ENCODE measurements around the gene GPR152.

DNA sequence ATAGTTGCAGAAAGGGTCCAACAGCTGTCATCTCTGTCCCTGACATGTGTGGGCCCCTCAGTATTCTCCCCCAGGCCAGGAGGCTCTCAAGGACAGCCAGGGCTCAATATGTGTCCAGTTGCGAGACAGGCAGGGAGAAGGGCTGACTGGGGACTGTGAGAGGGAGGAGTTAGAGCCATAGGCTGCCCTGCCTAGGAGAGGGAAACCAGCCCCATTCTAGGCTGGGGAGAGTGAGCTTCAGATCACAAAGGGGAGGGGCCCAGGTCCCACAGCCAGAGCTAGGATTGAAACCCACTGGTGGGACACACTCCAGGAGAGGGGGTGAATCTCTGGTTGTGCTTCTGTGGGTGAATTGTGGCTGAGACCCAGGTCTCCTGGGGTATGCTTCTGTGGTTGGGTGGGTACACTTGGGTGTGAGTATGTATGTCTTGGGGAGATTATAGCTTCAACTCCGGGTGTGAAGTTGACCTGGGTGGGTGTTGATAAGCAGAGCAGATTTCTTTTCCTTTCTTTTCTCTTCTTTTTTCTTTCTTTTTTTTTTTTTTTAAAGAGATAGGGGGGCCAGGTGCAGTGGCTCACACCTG, 39.2 kb downstream of the GPR152 start:
- TF ChIP-seq, protein P1, sequence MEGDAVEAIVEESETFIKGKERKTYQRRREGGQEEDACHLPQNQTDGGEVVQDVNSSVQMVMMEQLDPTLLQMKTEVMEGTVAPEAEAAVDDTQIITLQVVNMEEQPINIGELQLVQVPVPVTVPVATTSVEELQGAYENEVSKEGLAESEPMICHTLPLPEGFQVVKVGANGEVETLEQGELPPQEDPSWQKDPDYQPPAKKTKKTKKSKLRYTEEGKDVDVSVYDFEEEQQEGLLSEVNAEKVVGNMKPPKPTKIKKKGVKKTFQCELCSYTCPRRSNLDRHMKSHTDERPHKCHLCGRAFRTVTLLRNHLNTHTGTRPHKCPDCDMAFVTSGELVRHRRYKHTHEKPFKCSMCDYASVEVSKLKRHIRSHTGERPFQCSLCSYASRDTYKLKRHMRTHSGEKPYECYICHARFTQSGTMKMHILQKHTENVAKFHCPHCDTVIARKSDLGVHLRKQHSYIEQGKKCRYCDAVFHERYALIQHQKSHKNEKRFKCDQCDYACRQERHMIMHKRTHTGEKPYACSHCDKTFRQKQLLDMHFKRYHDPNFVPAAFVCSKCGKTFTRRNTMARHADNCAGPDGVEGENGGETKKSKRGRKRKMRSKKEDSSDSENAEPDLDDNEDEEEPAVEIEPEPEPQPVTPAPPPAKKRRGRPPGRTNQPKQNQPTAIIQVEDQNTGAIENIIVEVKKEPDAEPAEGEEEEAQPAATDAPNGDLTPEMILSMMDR (IDR thresholded peaks at IDR 0.05; ENCODE audit: insufficient read depth, low read depth, low read length), result no peak
- TF ChIP-seq EZH2 (IDR thresholded peaks at IDR 0.05; ENCODE audit: insufficient read depth, low read length), result no peak
